GM19467 (cell line): Measurements from ENCODE around the gene UNC13B.
"Not testable (repeated sequence)": the region's sequence is repeated elsewhere in the genome, so short reads cannot be mapped to it uniquely, and the experiment has no call there.

Experiments used
- ATAC-seq: cut with Tn5 transposase; IDR thresholded peaks from one replicate; pipeline ENCODE4 v1.9.1; 2021; ENCODE audit warnings: mild to moderate bottlenecking, moderate library complexity; ENCODE audit not compliant: unreplicated experiment

The UNC13B gene

GRCh38 chr9:35220659-35221338, 59.0 kb downstream of the UNC13B start:
- no peak for ATAC-seq

- ATAC-seq, result no peak
Measured at GRCh38 chr9:35225677-35226076, 63.9 kb downstream of the UNC13B start.

- no peak for ATAC-seq
Measured at GRCh38 chr9:35226651-35227050, 64.8 kb downstream of the UNC13B start.

- ATAC-seq, result no peak
Measured at GRCh38 chr9:35227284-35227683, 65.5 kb downstream of the UNC13B start.

- ATAC-seq, result no peak
Measured at GRCh38 chr9:35229066-35229778, 67.4 kb downstream of the UNC13B start.

GRCh38 chr9:35229779-35230143, 68.0 kb downstream of the UNC13B start:
- ATAC-seq, result no peak

GRCh38 chr9:35232867-35233544, 71.2 kb downstream of the UNC13B start:
- ATAC-seq, result no peak

GRCh38 chr9:35236692-35237091, 74.9 kb downstream of the UNC13B start:
- no peak for ATAC-seq

- ATAC-seq, result no peak
Measured at GRCh38 chr9:35237311-35237710, 75.5 kb downstream of the UNC13B start.

GRCh38 chr9:35245945-35246344, 84.1 kb downstream of the UNC13B start:
- ATAC-seq, result not testable (repeated sequence)

- ATAC-seq, result no peak
Measured at GRCh38 chr9:35253075-35253474, 91.3 kb downstream of the UNC13B start.

- ATAC-seq, result no peak
Measured at GRCh38 chr9:35254237-35254636, 92.4 kb downstream of the UNC13B start.

GRCh38 chr9:35254984-35255857, 93.4 kb downstream of the UNC13B start:
- ATAC-seq, result no peak

GRCh38 chr9:35257986-35258659, 96.3 kb downstream of the UNC13B start:
- no peak for ATAC-seq

- no peak for ATAC-seq
Measured at GRCh38 chr9:35258660-35259474, 97.1 kb downstream of the UNC13B start.

GRCh38 chr9:35260186-35260585, 98.4 kb downstream of the UNC13B start:
- ATAC-seq, result no peak

- ATAC-seq, result no peak
Measured at GRCh38 chr9:35262064-35262463, 100.3 kb downstream of the UNC13B start.

GRCh38 chr9:35267710-35268109, 105.9 kb downstream of the UNC13B start:
- ATAC-seq, result no peak

GRCh38 chr9:35269919-35270318, 108.1 kb downstream of the UNC13B start:
- no peak for ATAC-seq

- no peak for ATAC-seq
Measured at GRCh38 chr9:35271637-35272036, 109.8 kb downstream of the UNC13B start.
